Chondrocyte (in vitro differentiated cells): Measurements from ENCODE around the gene NMNAT1. TPM values are rescaled to one million over a fixed set of nuclear protein-coding genes. Genes with fewer than 3 reads are reported as not detected.
"Not testable (repeated sequence)": the region's sequence is repeated elsewhere in the genome, so short reads cannot be mapped to it uniquely, and the experiment has no call there.

Source experiments
- DNase-seq: peaks from one replicate; pipeline ENCODE4 v3.0.0; 2021; ENCODE audit warnings: mixed read lengths, low spot score
- H3K27ac Mint-ChIP-seq: one replicate; pipeline ENCODE4 v1.8.0; 2021; ENCODE audit warnings: mild to moderate bottlenecking, moderate library complexity, mixed read lengths; ENCODE audit not compliant: unreplicated experiment
- H3K27me3 Mint-ChIP-seq: 2 replicates; pipeline ENCODE4 v1.8.0; 2021; ENCODE audit warnings: low read depth, mixed read lengths
- H3K36me3 Mint-ChIP-seq: 2 replicates; pipeline ENCODE4 v1.8.0; 2021; ENCODE audit warnings: low read depth, mixed read lengths
- H3K4me1 Mint-ChIP-seq: 2 replicates; pipeline ENCODE4 v1.8.0; 2021; ENCODE audit warnings: low read depth, mild to moderate bottlenecking, mixed read lengths
- H3K4me3 Mint-ChIP-seq: one replicate; pipeline ENCODE4 v1.8.0; 2021; ENCODE audit warnings: mild to moderate bottlenecking, moderate library complexity, mixed read lengths; ENCODE audit not compliant: unreplicated experiment
- H3K9me3 Mint-ChIP-seq: 2 replicates; pipeline ENCODE4 v1.8.0; 2021; ENCODE audit warnings: low read depth, mixed read lengths
- total RNA-seq: library from RNA; stranded (reverse); gene quantifications from 3 replicates; pipeline ENCODE4 v1.2.1, GENCODE V29; 2021
- TF ChIP-seq, protein P1 (sequence below): fragments of 200-600 bp; sonication (generic); IDR thresholded peaks from 2 replicates; pipeline ENCODE4 v1.5.0; 2021; ENCODE audit warnings: antibody characterized with exemption, mild to moderate bottlenecking, moderate library complexity

NMNAT1 gene
- total RNA-seq, 1 donor from 2014 or later = 13.8 TPM

DNA sequence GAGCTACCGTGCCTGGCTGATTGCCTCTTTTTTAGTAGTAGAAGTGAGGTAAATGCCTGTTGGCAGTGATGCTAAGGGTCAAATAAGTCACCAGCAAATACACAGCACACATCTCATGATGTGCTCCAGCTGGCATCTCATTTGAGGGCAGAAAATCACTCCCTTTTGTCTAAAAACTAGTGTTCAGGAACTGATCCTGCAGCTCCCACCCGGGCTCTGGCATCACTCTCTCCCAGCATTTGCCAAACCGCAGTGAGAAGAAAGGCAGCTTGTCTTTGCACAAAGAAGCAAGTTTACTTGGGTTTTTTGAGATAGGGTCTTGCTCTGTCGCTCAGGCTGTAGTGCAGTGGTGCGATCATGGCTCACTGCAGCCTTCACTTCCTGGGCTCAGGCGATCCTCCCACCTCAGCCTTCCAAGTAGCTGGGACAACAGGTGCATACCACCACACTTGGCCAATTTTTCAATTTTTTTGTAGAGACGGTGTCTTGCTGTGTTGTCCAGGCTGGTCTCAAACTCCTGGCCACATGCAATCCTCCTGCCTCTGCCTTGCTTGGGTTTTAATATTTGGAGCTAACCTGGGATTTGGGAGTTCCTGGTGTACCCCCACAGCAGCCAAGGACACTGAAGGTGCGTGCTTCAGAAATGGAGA lies 57.9 kb downstream of the NMNAT1 start:
- peaks cover 8% of the 10 kb centered on the region for H3K4me1 Mint-ChIP-seq
- H3K36me3 Mint-ChIP-seq = no peaks in the 10 kb centered on the region
- no peaks in the 10 kb centered on the region for H3K9me3 Mint-ChIP-seq
- H3K27me3 Mint-ChIP-seq = peaks cover 15% of the 10 kb centered on the region
- TF ChIP-seq, protein P1, sequence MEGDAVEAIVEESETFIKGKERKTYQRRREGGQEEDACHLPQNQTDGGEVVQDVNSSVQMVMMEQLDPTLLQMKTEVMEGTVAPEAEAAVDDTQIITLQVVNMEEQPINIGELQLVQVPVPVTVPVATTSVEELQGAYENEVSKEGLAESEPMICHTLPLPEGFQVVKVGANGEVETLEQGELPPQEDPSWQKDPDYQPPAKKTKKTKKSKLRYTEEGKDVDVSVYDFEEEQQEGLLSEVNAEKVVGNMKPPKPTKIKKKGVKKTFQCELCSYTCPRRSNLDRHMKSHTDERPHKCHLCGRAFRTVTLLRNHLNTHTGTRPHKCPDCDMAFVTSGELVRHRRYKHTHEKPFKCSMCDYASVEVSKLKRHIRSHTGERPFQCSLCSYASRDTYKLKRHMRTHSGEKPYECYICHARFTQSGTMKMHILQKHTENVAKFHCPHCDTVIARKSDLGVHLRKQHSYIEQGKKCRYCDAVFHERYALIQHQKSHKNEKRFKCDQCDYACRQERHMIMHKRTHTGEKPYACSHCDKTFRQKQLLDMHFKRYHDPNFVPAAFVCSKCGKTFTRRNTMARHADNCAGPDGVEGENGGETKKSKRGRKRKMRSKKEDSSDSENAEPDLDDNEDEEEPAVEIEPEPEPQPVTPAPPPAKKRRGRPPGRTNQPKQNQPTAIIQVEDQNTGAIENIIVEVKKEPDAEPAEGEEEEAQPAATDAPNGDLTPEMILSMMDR = no peak
- H3K4me3 Mint-ChIP-seq = no peak overlapping the region
- no peak for DNase-seq
- H3K27ac Mint-ChIP-seq = no peak overlapping the region

DNA sequence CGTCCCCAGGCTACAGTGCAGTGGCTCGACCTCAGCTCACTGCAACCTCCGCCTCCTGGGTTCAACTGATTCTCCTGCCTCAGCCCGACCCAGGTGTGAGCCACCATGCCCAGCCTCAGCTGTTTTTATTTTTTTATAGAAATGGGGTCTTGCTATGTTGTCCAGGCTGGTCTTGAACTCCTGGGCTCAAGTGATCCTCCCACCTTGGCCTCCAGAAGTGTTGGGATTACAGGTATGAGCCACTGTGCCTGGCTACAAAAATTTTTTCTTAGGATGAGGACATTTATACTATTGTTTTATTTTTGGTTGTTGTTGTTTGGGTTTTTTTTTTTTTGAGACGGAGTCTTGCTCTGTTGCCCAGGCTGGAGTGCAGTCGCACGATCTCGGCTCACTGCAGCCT lies 62.0 kb downstream of the NMNAT1 start:
- not testable (repeated sequence) for H3K27ac Mint-ChIP-seq, DNase-seq, H3K4me1 Mint-ChIP-seq, H3K36me3 Mint-ChIP-seq, H3K27me3 Mint-ChIP-seq, H3K9me3 Mint-ChIP-seq, H3K4me3 Mint-ChIP-seq

DNA sequence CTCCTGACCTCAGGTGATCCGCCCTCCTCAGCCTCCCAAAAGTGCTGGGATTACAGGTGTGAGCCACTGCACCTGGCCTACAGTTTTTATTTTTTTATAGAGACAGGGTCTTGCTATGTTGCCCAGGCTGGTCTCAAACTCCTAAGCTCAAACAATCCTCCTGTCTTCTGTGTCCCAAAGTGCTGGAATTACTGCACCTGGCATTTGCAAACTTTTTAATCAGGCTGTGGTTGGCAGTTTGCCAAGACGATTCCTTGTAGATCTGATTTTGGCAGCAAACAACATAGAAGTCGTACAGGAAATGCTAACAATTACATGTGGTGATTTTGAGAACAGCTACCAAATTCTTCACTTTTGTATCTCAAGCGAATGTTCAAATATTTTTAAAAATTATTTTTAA lies 63.9 kb downstream of the NMNAT1 start:
- Mint-ChIP-seq H3K36me3 (no peaks in the 10 kb centered on the region), H3K9me3 (no peaks in the 10 kb centered on the region), H3K4me1 (no peaks in the 10 kb centered on the region), H3K4me3 (no peak overlapping the region), H3K27ac (no peak overlapping the region), H3K27me3 (peaks cover 3% of the 10 kb centered on the region)
- no peak for DNase-seq
- TF ChIP-seq, protein P1 = no peak

DNA sequence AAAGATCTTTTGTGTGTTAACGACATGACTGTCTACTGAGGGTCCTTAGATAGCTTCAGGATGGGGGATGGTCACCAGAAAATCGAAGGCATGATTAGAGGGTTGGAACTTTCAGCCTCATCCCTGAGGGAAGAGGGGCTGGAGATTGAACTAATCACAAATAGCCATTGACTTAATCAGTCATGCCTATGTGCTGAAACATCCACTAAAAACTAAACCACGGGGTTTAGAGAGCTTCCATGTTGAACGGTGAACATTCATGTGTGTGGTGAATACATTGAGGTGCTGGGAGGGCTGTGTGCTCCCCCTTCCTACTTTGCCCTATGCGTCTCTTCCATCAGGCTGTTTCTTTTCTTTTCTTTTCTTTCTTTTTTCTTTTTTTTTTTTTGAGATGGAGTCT lies 70.7 kb downstream of the NMNAT1 start:
- H3K27ac Mint-ChIP-seq = no peak overlapping the region
- no peaks in the 10 kb centered on the region for H3K9me3 Mint-ChIP-seq
- H3K36me3 Mint-ChIP-seq = no peaks in the 10 kb centered on the region
- peaks cover 12% of the 10 kb centered on the region for H3K4me1 Mint-ChIP-seq
- no peak for DNase-seq
- no peak overlapping the region for H3K4me3 Mint-ChIP-seq
- no peaks in the 10 kb centered on the region for H3K27me3 Mint-ChIP-seq
- TF ChIP-seq, protein P1 = no peak

DNA sequence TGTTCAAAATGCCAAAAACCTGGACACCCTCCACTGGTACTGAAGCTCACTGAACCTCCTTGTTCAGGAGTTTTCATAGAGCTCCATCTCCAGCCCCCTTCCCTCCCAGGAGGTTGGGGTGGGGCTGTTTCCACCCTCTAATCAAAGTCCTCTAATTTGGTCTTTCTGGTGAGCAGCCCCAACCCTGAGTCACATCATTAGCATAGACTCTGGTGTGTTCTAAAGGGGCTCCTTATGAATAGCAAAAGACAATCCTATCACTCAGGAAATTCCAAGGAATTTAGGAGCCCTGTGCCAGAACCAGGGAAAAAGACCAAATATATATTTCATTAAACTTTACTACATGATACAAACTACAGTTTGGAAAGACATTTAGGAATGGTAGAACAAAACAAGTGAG lies 76.3 kb downstream of the NMNAT1 start:
- no peaks in the 10 kb centered on the region for H3K36me3 Mint-ChIP-seq
- no peak overlapping the region for H3K27ac Mint-ChIP-seq

More for the DNA sequence above, 76.3 kb downstream of the NMNAT1 start:
- peak; percentile 2 for DNase-seq
- Mint-ChIP-seq H3K4me1 (peaks cover 14% of the 10 kb centered on the region), H3K27me3 (no peaks in the 10 kb centered on the region), H3K4me3 (no peak overlapping the region), H3K9me3 (no peaks in the 10 kb centered on the region)
- TF ChIP-seq, protein P1 = no peak
